ENCODE results near the gene LAMA5.

DNA sequence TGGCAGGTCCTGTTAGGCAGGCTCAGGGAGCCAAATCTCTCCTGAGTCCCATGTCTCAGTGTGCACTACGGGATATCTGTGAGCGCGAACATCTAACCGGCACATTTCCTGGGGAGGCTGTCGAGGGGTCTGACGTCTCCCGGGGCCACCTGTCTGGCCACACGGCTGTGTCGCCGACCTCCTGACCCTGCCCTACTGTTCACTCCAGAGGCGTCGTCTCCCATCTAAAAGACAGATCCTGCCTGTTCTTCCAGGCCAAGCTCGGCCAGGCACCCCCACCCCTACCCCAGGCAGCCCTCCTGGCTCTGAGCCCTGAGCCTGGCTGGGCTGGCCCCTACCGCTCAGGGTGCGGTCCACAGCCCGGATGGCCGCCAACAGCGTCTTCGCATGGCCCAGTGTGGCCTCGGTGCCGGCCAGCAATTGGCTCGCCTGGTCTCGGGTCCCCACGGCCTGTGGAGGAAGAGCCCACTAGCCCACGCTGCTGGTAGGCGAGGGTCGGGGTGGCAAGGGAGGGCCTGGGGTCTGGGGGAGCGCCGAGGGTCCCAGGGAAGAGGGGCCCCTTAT lies 47.7 kb downstream of the LAMA5 start:
- TF ChIP-seq, protein P1, sequence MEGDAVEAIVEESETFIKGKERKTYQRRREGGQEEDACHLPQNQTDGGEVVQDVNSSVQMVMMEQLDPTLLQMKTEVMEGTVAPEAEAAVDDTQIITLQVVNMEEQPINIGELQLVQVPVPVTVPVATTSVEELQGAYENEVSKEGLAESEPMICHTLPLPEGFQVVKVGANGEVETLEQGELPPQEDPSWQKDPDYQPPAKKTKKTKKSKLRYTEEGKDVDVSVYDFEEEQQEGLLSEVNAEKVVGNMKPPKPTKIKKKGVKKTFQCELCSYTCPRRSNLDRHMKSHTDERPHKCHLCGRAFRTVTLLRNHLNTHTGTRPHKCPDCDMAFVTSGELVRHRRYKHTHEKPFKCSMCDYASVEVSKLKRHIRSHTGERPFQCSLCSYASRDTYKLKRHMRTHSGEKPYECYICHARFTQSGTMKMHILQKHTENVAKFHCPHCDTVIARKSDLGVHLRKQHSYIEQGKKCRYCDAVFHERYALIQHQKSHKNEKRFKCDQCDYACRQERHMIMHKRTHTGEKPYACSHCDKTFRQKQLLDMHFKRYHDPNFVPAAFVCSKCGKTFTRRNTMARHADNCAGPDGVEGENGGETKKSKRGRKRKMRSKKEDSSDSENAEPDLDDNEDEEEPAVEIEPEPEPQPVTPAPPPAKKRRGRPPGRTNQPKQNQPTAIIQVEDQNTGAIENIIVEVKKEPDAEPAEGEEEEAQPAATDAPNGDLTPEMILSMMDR (IDR thresholded peaks at IDR 0.05) = no peak
- no peak for TF ChIP-seq POLR2A (IDR thresholded peaks at IDR 0.05)

All from right lobe of liver (tissue), 4 donors.